RCC 7860 (cell line): ENCODE measurements around the gene POLL.

Experiments used
- DNase-seq: peaks from one replicate; pipeline ENCODE4 v3.0.0-alpha.2; 2015; ENCODE audit warnings: low spot score
- FAIRE-seq: peaks from 2 replicates; lab custom pipeline; 2012; peaks lifted over from hg19 to GRCh38; lab: Jason Lieb, UNC

Gene POLL

GRCh38 chr10:101561068-101561915 lies 26.8 kb downstream of the POLL start:
- FAIRE-seq (no peak), DNase-seq (no peak)

- FAIRE-seq (no peak), DNase-seq (no peak)
Observed at GRCh38 chr10:101560298-101561067, 27.6 kb downstream of the POLL start.

- no peak for FAIRE-seq
Observed at GRCh38 chr10:101559596-101560297, 28.3 kb downstream of the POLL start.

GRCh38 chr10:101558671-101559595 lies 29.1 kb downstream of the POLL start:
- FAIRE-seq = no peak
- no peak for DNase-seq

More at GRCh38 chr10:101559596-101560297, 28.3 kb downstream of the POLL start:
- no peak for DNase-seq

- FAIRE-seq = no peak
- DNase-seq = no peak
Observed at GRCh38 chr10:101558204-101558603, 29.9 kb downstream of the POLL start.

GRCh38 chr10:101557541-101557940 lies 30.5 kb downstream of the POLL start:
- FAIRE-seq (no peak), DNase-seq (no peak)

- DNase-seq (no peak), FAIRE-seq (no peak)
Observed at GRCh38 chr10:101552442-101552841, 35.6 kb downstream of the POLL start.

GRCh38 chr10:101550965-101551364 lies 37.1 kb downstream of the POLL start:
- DNase-seq (no peak), FAIRE-seq (no peak)

GRCh38 chr10:101545898-101546297 lies 42.2 kb downstream of the POLL start:
- DNase-seq (no peak), FAIRE-seq (no peak)

- DNase-seq (no peak), FAIRE-seq (no peak)
Observed at GRCh38 chr10:101538446-101538845, 49.6 kb downstream of the POLL start.

- peak; percentile 59 for FAIRE-seq
- peak; percentile 13 for DNase-seq
Observed at GRCh38 chr10:101536800-101537199, 51.3 kb downstream of the POLL start.

GRCh38 chr10:101535949-101536348 lies 52.1 kb downstream of the POLL start:
- FAIRE-seq = no peak
- DNase-seq = no peak

GRCh38 chr10:101529725-101530553 lies 58.1 kb downstream of the POLL start:
- FAIRE-seq (no peak), DNase-seq (no peak)

- DNase-seq = no peak
- no peak for FAIRE-seq
Observed at GRCh38 chr10:101529207-101529606, 58.9 kb downstream of the POLL start.
